ENCODE data around the gene NT5C2.

NT5C2 gene

DNA sequence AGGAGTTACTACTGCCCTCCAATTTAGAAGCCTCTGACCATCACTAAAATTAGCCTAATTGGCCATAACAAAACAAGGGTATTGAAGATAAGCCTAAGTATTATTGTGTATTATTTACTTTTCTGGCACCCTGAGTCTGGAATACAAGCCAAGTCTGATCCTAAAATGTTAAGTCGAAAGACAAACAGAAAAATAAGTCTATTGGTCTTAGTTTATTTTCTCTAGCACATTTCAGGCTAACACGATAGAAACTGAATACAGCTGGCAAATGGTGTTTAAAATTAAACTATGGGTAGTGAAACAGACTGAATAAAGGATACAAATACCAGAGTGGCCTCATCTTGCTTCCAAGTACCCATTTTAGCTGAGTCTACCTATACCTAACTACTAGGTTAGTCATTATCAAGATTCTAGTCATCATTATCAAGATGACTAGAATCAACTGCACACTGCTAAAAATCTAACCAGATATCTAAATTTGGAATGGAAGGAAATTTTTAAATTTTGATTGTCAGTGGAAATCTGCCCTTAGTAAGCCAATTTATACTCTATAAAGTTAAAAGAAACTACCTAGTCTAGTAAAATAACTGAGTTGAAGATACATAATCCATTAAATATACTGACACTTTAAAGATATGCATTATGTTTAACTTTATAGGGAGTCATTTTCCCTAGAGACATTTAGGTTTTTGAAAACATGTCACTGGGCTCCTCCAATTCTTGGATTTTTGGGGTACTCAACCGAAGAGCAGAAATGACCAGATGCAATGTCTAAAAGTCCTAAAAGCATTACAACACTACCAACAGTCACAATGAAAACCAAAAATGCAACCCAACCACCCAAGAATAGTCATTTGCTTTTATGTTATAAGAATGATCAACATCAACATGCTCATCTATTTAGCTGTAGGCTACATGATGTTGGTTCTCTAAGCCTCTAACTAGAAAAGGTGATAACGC is 80.9 kb downstream of the NT5C2 start:
- H3K27me3 ChIP-seq (ENCODE audit: control insufficient read depth in 1 of 2, insufficient read depth in 2 of 2, low read length in 2 of 2), result no peaks in the 10 kb centered on the region
- H3K4me1 ChIP-seq (ENCODE audit: insufficient read depth, low read length), result peaks cover 19% of the 10 kb centered on the region
- no peaks in the 10 kb centered on the region for H3K9me3 ChIP-seq (ENCODE audit: low read length)
- no peak overlapping the region for H3K9ac ChIP-seq (ENCODE audit: low read length)
- no peaks in the 10 kb centered on the region for H3K36me3 ChIP-seq (ENCODE audit: insufficient read depth, low read length)
- H3K27ac ChIP-seq (ENCODE audit: low read depth, low read length), result no peak overlapping the region
- H3K4me3 ChIP-seq (ENCODE audit: low read depth in 1 of 2, low read length in 2 of 2), result no peak overlapping the region

DNA sequence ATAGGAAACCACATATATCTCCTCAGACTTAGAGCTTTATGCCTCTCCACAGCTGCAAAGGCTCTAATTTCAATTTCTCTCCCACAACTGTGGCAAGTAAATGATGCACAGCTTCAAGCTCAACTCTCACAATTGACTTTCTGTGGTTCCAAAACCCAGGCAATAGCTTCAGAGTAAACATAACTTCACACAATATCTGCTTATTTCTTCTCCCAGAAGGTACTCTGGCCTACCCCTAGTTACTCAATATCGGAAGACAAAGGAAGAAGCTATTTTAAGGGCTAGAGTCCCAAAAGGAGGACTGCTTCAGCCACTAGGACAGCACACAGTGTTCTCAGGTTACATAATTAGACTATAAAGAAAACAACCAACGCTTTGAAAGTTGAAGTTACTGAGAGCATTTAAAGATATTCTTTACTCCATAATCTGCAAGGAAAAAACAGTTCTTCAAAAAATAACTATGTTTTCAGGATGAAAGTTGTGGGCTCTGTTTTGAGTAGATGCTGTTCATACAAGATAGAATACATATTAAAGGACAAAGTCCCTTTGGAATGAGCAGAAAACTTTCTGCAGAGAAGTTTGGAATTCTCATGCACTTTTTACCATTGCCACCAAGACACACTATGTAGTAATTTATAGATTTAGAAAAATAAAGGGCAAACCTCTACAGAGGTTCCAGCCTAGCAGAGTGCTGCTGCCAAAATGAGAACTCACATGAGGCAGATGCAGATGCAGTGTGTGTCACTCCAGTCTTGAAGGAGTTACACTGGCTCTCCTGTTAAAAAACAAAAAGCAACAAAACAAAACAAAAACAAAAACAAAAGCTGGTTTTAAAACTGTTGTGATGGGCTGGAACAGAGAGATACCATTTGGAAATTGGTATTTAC is 81.8 kb downstream of the NT5C2 start:
- H3K4me1 ChIP-seq (ENCODE audit: insufficient read depth, low read length), result peaks cover 19% of the 10 kb centered on the region

DNA sequence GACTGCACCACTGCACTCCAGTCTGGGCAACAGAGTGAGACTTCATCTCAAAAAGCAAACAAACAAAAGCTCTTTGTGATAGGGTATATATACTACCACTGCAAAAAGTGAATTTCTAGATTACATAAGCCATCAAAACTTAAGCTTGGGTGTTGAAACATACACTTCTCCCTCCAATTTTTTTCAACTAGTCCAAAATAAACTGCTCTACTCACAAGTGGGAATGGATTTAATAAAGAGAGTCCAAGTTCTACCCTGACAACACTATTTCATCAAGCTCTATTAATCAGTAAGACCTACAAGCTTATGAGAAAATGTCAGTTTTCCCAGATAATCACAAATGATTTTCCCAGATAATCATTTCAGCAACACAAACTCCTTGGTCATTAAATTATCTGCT is 82.7 kb downstream of the NT5C2 start:
- no peak overlapping the region for H3K9ac ChIP-seq (ENCODE audit: low read length)
- no peak overlapping the region for H3K27ac ChIP-seq (ENCODE audit: low read depth, low read length)
- H3K9me3 ChIP-seq (ENCODE audit: low read length), result no peaks in the 10 kb centered on the region
- H3K4me1 ChIP-seq (ENCODE audit: insufficient read depth, low read length), result peaks cover 19% of the 10 kb centered on the region
- H3K4me3 ChIP-seq (ENCODE audit: low read depth in 1 of 2, low read length in 2 of 2), result no peak overlapping the region
- H3K36me3 ChIP-seq (ENCODE audit: insufficient read depth, low read length), result no peaks in the 10 kb centered on the region
- no peaks in the 10 kb centered on the region for H3K27me3 ChIP-seq (ENCODE audit: control insufficient read depth in 1 of 2, insufficient read depth in 2 of 2, low read length in 2 of 2)

More for the DNA sequence above, 81.8 kb downstream of the NT5C2 start:
- Histone ChIP-seq H3K4me3 (ENCODE audit: low read depth in 1 of 2, low read length in 2 of 2) (no peak overlapping the region), H3K9me3 (ENCODE audit: low read length) (no peaks in the 10 kb centered on the region), H3K27ac (ENCODE audit: low read depth, low read length) (no peak overlapping the region), H3K27me3 (ENCODE audit: control insufficient read depth in 1 of 2, insufficient read depth in 2 of 2, low read length in 2 of 2) (no peaks in the 10 kb centered on the region), H3K36me3 (ENCODE audit: insufficient read depth, low read length) (no peaks in the 10 kb centered on the region), H3K9ac (ENCODE audit: low read length) (no peak overlapping the region)

DNA sequence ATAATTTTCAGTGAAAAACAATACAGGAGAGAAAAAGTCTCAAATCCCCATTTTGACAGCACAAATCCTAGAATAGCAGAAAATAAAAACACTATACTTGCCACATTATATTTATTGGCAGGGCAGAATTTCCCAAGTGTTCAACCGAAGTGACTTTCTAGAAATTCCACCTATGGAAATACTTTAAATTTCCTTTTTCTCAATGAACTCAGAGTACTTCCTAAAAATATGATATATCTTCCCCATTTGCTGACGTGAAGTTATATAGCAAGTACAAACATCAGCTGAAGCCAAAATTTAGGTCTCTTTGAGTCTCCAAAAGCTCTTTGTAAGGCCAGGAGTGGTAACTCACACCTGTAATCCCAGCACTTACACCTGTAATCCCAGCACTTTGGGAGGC is 83.3 kb downstream of the NT5C2 start:
- no peaks in the 10 kb centered on the region for H3K9me3 ChIP-seq (ENCODE audit: low read length)
- H3K4me1 ChIP-seq (ENCODE audit: insufficient read depth, low read length), result peaks cover 19% of the 10 kb centered on the region
- H3K36me3 ChIP-seq (ENCODE audit: insufficient read depth, low read length), result no peaks in the 10 kb centered on the region
- H3K27me3 ChIP-seq (ENCODE audit: control insufficient read depth in 1 of 2, insufficient read depth in 2 of 2, low read length in 2 of 2), result no peaks in the 10 kb centered on the region
- H3K4me3 ChIP-seq (ENCODE audit: low read depth in 1 of 2, low read length in 2 of 2), result no peak overlapping the region
- no peak overlapping the region for H3K9ac ChIP-seq (ENCODE audit: low read length)
- no peak overlapping the region for H3K27ac ChIP-seq (ENCODE audit: low read depth, low read length)

DNA sequence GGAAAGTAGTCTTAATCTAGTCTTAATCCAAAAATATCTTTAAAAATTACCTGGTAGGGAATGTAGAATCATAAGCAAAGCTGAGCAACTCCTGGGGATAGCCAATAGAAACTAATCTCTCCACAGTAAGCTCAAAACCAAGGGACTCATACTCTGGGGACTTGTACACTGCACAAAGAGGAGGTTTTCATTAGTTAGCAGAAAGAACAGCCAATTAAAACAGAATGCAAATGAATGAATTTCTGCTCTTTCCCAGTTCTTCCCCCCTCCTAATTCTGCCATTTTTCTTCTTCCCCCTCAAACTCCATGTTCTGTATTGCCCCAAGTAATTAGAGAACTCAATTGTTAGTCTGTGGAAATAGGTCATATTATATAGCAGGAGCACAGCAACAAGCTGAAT is 86.5 kb downstream of the NT5C2 start:
- H3K36me3 ChIP-seq (ENCODE audit: insufficient read depth, low read length), result no peaks in the 10 kb centered on the region
- H3K4me1 ChIP-seq (ENCODE audit: insufficient read depth, low read length), result peaks cover 7% of the 10 kb centered on the region
- H3K27ac ChIP-seq (ENCODE audit: low read depth, low read length), result no peak overlapping the region
- H3K9me3 ChIP-seq (ENCODE audit: low read length), result no peaks in the 10 kb centered on the region
- no peaks in the 10 kb centered on the region for H3K27me3 ChIP-seq (ENCODE audit: control insufficient read depth in 1 of 2, insufficient read depth in 2 of 2, low read length in 2 of 2)
- no peak overlapping the region for H3K9ac ChIP-seq (ENCODE audit: low read length)
- H3K4me3 ChIP-seq (ENCODE audit: low read depth in 1 of 2, low read length in 2 of 2), result no peak overlapping the region

DNA sequence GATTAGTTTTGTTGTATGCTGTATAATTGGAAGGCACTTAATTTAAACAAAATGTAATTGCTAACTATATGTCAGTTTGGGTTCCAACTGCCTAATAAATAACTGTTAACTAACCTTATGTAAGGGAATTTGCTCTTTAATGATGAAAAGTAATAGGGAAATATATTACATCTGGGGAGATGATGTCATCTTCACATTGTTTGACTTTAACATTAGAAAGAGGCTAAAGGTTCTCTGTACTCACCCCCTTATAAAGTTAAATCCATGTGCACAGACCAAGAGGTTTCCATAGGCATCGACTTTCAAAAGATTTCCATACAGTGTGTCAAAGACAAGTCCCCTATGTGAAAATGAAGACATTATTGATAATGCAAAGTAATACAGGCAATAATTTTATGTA is 87.6 kb downstream of the NT5C2 start:
- Histone ChIP-seq H3K4me3 (ENCODE audit: low read depth in 1 of 2, low read length in 2 of 2) (no peak overlapping the region), H3K36me3 (ENCODE audit: insufficient read depth, low read length) (peaks cover 3% of the 10 kb centered on the region), H3K4me1 (ENCODE audit: insufficient read depth, low read length) (no peaks in the 10 kb centered on the region), H3K27me3 (ENCODE audit: control insufficient read depth in 1 of 2, insufficient read depth in 2 of 2, low read length in 2 of 2) (no peaks in the 10 kb centered on the region), H3K9me3 (ENCODE audit: low read length) (no peaks in the 10 kb centered on the region), H3K27ac (ENCODE audit: low read depth, low read length) (no peak overlapping the region), H3K9ac (ENCODE audit: low read length) (no peak overlapping the region)

DNA sequence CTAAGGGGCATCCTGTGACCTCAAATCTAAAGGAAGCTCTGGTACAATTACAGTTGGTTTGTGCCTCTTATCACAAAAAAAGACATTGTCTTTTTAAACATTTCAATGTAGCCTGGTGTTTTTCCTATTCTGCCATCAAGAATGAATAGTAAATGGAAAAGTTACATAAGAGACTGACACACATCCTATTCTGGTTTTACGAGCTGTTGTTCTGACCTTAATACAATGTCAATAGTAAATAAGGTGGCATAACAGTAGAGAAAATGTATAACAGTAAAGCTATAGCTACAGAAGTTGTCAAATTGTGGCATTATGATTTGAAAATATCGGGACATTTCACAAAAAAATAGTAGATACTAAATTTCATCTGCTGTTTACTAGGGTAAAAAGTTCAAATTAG is 88.4 kb downstream of the NT5C2 start:
- no peak overlapping the region for H3K9ac ChIP-seq (ENCODE audit: low read length)
- H3K9me3 ChIP-seq (ENCODE audit: low read length), result no peaks in the 10 kb centered on the region
- H3K27me3 ChIP-seq (ENCODE audit: control insufficient read depth in 1 of 2, insufficient read depth in 2 of 2, low read length in 2 of 2), result no peaks in the 10 kb centered on the region
- peaks cover 11% of the 10 kb centered on the region for H3K36me3 ChIP-seq (ENCODE audit: insufficient read depth, low read length)
- H3K4me1 ChIP-seq (ENCODE audit: insufficient read depth, low read length), result no peaks in the 10 kb centered on the region
- H3K27ac ChIP-seq (ENCODE audit: low read depth, low read length), result no peak overlapping the region
- H3K4me3 ChIP-seq (ENCODE audit: low read depth in 1 of 2, low read length in 2 of 2), result no peak overlapping the region

DNA sequence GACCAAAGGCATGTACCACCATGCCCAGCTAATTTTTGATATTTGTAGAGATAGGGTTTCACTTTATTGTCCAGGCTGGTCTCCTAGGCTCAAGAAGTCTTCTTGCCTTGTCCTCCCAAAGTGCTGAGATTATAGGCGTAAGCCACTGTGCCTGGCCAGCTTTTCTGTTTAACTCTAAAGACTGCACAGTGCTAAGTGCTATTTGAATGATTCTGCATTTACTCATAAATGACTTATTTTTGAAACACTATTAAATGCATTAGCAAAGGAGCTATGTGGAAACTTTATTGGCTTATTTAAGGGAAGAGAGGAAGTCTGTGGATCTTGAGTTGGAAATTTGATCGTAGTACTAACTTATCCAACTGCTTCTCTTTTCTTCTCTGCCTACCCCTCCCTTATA is 89.1 kb downstream of the NT5C2 start:
- no peaks in the 10 kb centered on the region for H3K27me3 ChIP-seq (ENCODE audit: control insufficient read depth in 1 of 2, insufficient read depth in 2 of 2, low read length in 2 of 2)
- no peak overlapping the region for H3K4me3 ChIP-seq (ENCODE audit: low read depth in 1 of 2, low read length in 2 of 2)
- H3K9me3 ChIP-seq (ENCODE audit: low read length), result no peaks in the 10 kb centered on the region
- H3K4me1 ChIP-seq (ENCODE audit: insufficient read depth, low read length), result no peaks in the 10 kb centered on the region
- H3K9ac ChIP-seq (ENCODE audit: low read length), result no peak overlapping the region
- no peak overlapping the region for H3K27ac ChIP-seq (ENCODE audit: low read depth, low read length)
- peaks cover 16% of the 10 kb centered on the region for H3K36me3 ChIP-seq (ENCODE audit: insufficient read depth, low read length)

DNA sequence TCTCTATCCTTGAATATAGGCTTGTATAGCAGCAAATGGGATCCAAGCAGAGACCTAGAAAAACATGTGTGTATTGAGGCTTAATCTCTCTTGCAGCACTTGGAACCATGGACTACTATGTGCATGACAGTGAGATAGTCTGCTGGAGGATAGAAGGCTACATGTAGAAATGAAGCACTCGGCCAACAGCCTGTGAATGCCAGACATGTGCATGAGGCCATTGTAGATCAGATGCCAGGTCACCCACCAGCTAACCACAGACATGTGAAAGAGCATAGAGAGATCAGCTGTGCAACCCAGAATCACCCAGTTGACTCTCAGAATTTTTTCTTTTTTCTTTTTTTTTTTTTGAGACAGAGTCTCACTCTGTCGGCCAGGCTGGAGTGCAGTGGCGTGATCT is 90.9 kb downstream of the NT5C2 start:
- H3K4me1 ChIP-seq (ENCODE audit: insufficient read depth, low read length), result no peaks in the 10 kb centered on the region
- no peaks in the 10 kb centered on the region for H3K9me3 ChIP-seq (ENCODE audit: low read length)
- H3K27me3 ChIP-seq (ENCODE audit: control insufficient read depth in 1 of 2, insufficient read depth in 2 of 2, low read length in 2 of 2), result no peaks in the 10 kb centered on the region
- H3K36me3 ChIP-seq (ENCODE audit: insufficient read depth, low read length), result peaks cover 22% of the 10 kb centered on the region
- no peak overlapping the region for H3K9ac ChIP-seq (ENCODE audit: low read length)
- H3K27ac ChIP-seq (ENCODE audit: low read depth, low read length), result no peak overlapping the region
- no peak overlapping the region for H3K4me3 ChIP-seq (ENCODE audit: low read depth in 1 of 2, low read length in 2 of 2)

DNA sequence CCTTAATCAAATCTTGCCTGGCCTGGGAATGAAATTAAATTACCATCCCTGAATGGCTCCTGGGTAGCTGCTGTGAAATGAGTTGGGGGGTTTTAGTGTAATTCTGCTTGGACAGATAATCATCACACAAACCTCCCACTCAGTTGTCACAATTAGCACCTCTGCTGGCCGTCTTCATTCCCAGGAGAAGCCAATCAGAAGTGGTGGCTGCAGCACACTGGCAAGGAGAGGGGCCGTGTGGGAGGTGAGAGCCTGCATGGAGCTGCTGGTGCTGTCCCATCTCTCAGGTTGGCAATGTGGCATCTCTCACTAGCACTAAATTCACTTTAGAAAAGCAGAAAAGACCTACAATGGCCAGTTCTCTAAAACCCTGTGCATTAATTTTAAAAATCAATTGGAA is 92.5 kb downstream of the NT5C2 start:
- Histone ChIP-seq H3K9ac (ENCODE audit: low read length) (no peak overlapping the region), H3K9me3 (ENCODE audit: low read length) (no peaks in the 10 kb centered on the region), H3K36me3 (ENCODE audit: insufficient read depth, low read length) (peaks cover 22% of the 10 kb centered on the region), H3K4me1 (ENCODE audit: insufficient read depth, low read length) (no peaks in the 10 kb centered on the region), H3K27me3 (ENCODE audit: control insufficient read depth in 1 of 2, insufficient read depth in 2 of 2, low read length in 2 of 2) (no peaks in the 10 kb centered on the region), H3K27ac (ENCODE audit: low read depth, low read length) (no peak overlapping the region), H3K4me3 (ENCODE audit: low read depth in 1 of 2, low read length in 2 of 2) (no peak overlapping the region)

DNA sequence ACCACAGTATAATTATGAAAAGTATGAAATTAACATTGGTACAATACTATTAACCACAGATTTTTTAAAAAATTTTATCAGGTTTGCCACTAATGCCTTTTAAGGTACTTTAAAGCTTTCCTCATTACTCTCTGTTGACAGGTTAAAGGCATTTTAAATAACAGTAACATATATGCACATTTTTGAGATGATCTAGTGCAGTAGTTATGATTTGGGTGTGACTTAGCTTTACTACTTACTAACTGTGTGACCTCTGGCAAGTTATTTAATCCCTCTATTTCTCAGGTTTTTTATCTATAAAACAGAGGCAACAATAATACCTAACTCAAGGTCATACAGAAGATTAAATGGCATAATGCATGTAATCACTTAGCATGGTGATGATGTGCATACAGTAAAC is 94.8 kb downstream of the NT5C2 start:
- H3K36me3 ChIP-seq (ENCODE audit: insufficient read depth, low read length), result peaks cover 39% of the 10 kb centered on the region
- no peaks in the 10 kb centered on the region for H3K27me3 ChIP-seq (ENCODE audit: control insufficient read depth in 1 of 2, insufficient read depth in 2 of 2, low read length in 2 of 2)
- H3K9ac ChIP-seq (ENCODE audit: low read length), result no peak overlapping the region
- no peak overlapping the region for H3K27ac ChIP-seq (ENCODE audit: low read depth, low read length)
- no peak overlapping the region for H3K4me3 ChIP-seq (ENCODE audit: low read depth in 1 of 2, low read length in 2 of 2)
- no peaks in the 10 kb centered on the region for H3K4me1 ChIP-seq (ENCODE audit: insufficient read depth, low read length)
- no peaks in the 10 kb centered on the region for H3K9me3 ChIP-seq (ENCODE audit: low read length)

All from muscle layer of colon (tissue), 2 donors.